ENCODE data around the gene HPCA. TPM values are rescaled to one million over a fixed set of nuclear protein-coding genes. Genes with fewer than 3 reads are reported as not detected.

The HPCA gene
- total RNA-seq, 1 experiment from 2014 or later = 1.2 TPM

DNA sequence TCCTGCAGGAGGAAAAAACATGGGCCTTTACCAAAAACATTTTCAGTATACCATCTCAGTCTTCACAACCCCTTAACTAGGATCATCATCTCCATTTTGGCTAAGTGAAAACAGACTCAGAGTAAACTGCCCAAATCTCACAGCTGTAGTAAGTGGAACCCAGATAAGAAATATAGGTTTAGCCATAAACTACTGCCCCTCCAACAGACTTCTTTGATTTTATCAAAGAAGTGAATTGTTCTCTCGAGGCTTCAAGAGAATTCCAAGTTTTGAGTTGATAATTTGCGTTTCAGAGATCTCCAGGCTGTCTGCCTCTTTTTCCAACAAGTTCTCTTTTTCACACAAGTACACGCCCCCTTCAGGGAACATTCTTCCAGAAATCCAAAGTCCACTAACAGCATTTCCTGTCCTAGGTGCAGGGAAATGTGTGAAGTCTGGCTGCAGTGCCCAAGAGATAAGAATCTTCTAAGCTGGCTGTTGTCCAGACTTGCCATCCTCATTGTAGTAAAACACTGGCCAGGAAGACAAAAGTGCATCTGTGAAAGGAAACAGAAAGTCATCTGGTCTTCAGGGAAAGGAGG is 47.5 kb downstream of the HPCA start:
- Histone ChIP-seq H2BK5ac (ENCODE audit: insufficient read length, low read length) (no peak overlapping the region), H3K23ac (ENCODE audit: insufficient read length, low read depth, low read length) (no peak overlapping the region), H3K56ac (ENCODE audit: insufficient read length, low read depth, low read length) (no peak overlapping the region), H4K91ac (ENCODE audit: insufficient read length, low read depth, low read length) (no peak overlapping the region), H3K4ac (ENCODE audit: low read depth, low read length) (no peak overlapping the region), H3K4me1 (ENCODE audit: insufficient read depth, low read length) (no peaks in the 10 kb centered on the region), H2BK20ac (ENCODE audit: low read depth, low read length, poor library complexity, severe bottlenecking) (no peak overlapping the region), H3K79me2 (ENCODE audit: insufficient read depth, low read length) (no peaks in the 10 kb centered on the region), H3K14ac (ENCODE audit: insufficient read depth, low read length) (no peak overlapping the region), H2BK12ac (ENCODE audit: insufficient read length, low read depth, low read length) (no peak overlapping the region), H3K9ac (ENCODE audit: extremely low read depth, insufficient read length, low read length) (no peak overlapping the region), H2BK15ac (ENCODE audit: low read depth, low read length) (no peak overlapping the region), H3K4me2 (ENCODE audit: insufficient read depth, insufficient read length, low read length) (no peak overlapping the region), H4K5ac (ENCODE audit: insufficient read length, low read depth, low read length) (no peak overlapping the region), H2AK5ac (ENCODE audit: insufficient read length, low read length) (no peak overlapping the region), H3K27me3 (ENCODE audit: insufficient read depth, low read length) (no peaks in the 10 kb centered on the region), H3T11ph (ENCODE audit: low read length) (no peak overlapping the region), H3K27ac (ENCODE audit: insufficient read length, low read depth, low read length) (no peak overlapping the region), H2BK120ac (ENCODE audit: low read depth, low read length, poor library complexity, severe bottlenecking) (no peak overlapping the region), H2AFZ (ENCODE audit: low read length) (no peak overlapping the region), H3K23me2 (ENCODE audit: insufficient read length, low read depth, low read length, poor library complexity, severe bottlenecking) (no peaks in the 10 kb centered on the region), H3K18ac (ENCODE audit: insufficient read length, low read depth, low read length) (no peak overlapping the region), H3K79me1 (ENCODE audit: insufficient read depth, low read depth, low read length, poor library complexity, severe bottlenecking) (no peaks in the 10 kb centered on the region), H4K8ac (replicated peaks; ENCODE audit: insufficient read length, low read depth, low read length) (no peak overlapping the region), H3K9me3 (ENCODE audit: control insufficient read depth, low read depth, low read length) (no peaks in the 10 kb centered on the region), H4K20me1 (ENCODE audit: control insufficient read depth, insufficient read depth, insufficient read length) (no peaks in the 10 kb centered on the region)
- TF ChIP-seq, protein P1, sequence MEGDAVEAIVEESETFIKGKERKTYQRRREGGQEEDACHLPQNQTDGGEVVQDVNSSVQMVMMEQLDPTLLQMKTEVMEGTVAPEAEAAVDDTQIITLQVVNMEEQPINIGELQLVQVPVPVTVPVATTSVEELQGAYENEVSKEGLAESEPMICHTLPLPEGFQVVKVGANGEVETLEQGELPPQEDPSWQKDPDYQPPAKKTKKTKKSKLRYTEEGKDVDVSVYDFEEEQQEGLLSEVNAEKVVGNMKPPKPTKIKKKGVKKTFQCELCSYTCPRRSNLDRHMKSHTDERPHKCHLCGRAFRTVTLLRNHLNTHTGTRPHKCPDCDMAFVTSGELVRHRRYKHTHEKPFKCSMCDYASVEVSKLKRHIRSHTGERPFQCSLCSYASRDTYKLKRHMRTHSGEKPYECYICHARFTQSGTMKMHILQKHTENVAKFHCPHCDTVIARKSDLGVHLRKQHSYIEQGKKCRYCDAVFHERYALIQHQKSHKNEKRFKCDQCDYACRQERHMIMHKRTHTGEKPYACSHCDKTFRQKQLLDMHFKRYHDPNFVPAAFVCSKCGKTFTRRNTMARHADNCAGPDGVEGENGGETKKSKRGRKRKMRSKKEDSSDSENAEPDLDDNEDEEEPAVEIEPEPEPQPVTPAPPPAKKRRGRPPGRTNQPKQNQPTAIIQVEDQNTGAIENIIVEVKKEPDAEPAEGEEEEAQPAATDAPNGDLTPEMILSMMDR (conservative IDR thresholded peaks at IDR 0.05) = peak; percentile 21; the same call in 1 of the 3 replicates
- H3K36me3 Mint-ChIP-seq (ENCODE audit: insufficient read depth in 1 of 3, low read depth in 3 of 3) = peaks cover 3 to 19% (median 18%) of the 10 kb centered on the region in 3 experiments; a peak in 6 of 7 replicates
- no peak overlapping the region for H3K4me3 Mint-ChIP-seq
- no peaks in the 10 kb centered on the region for H3K9me3 Mint-ChIP-seq
- peaks cover 5 to 6% of the 10 kb centered on the region in 2 experiments for H3K4me1 Mint-ChIP-seq
- peak overlapping the region in 1 of 3 experiments; percentile 90; a peak in 1 of 7 replicates for H3K27ac Mint-ChIP-seq
- DNase-seq = no peak
- peaks cover 15% of the 10 kb centered on the region for H3K27me3 Mint-ChIP-seq (ENCODE audit: low read depth)
- no CpG with 5 or more reads among the region's 3 CpGs for WGBS (ENCODE audit: extremely low coverage, insufficient read length, low lambda C conversion rate)
